Embryonic facial prominence (tissue), 1 donor: ENCODE results near the gene ELL.

ENCODE experiments used
- DNase-seq: peaks from one replicate; pipeline ENCODE4 v3.0.0-alpha.2; 2016; ENCODE audit errors: extremely low spot score

The ELL gene

GRCh38 chr19:18504886-18505610, 16.8 kb downstream of the ELL start:
- no peak for DNase-seq

- peak; percentile 5 for DNase-seq
These were observed 17.6 kb downstream of the ELL start for GRCh38 chr19:18503971-18504885.

- DNase-seq = no peak
These were observed 18.4 kb downstream of the ELL start for GRCh38 chr19:18503337-18503970.

- DNase-seq = no peak
These were observed 19.1 kb downstream of the ELL start for GRCh38 chr19:18502638-18503294.

GRCh38 chr19:18502246-18502637, 19.6 kb downstream of the ELL start:
- no peak for DNase-seq

GRCh38 chr19:18501832-18502231, 20.0 kb downstream of the ELL start:
- DNase-seq = no peak

- DNase-seq = no peak
These were observed 20.5 kb downstream of the ELL start for GRCh38 chr19:18501351-18501750.

- DNase-seq = no peak
These were observed 21.1 kb downstream of the ELL start for GRCh38 chr19:18500799-18501198.

GRCh38 chr19:18500376-18500775, 21.5 kb downstream of the ELL start:
- DNase-seq = no peak

GRCh38 chr19:18499055-18499775, 22.7 kb downstream of the ELL start:
- DNase-seq = no peak

GRCh38 chr19:18496980-18497256, 25.0 kb downstream of the ELL start:
- no peak for DNase-seq

- DNase-seq = no peak
These were observed 25.5 kb downstream of the ELL start for GRCh38 chr19:18496167-18496979.

GRCh38 chr19:18495204-18495911, 26.5 kb downstream of the ELL start:
- DNase-seq = no peak

- no peak for DNase-seq
These were observed 27.6 kb downstream of the ELL start for GRCh38 chr19:18494267-18494607.

- DNase-seq = no peak
These were observed 28.2 kb downstream of the ELL start for GRCh38 chr19:18493440-18494266.

- no peak for DNase-seq
These were observed 29.6 kb downstream of the ELL start for GRCh38 chr19:18491995-18492953.

GRCh38 chr19:18490728-18491127, 31.1 kb downstream of the ELL start:
- DNase-seq = no peak

GRCh38 chr19:18489627-18490184, 32.2 kb downstream of the ELL start:
- no peak for DNase-seq
